ENCODE data around the gene SLC9A6.
"Not testable (repeated sequence)": the region's sequence is repeated elsewhere in the genome, so short reads cannot be mapped to it uniquely, and the experiment has no call there.

Gene SLC9A6

GRCh38 chrX:136061286-136061685 lies 76.1 kb downstream of the SLC9A6 start:
- no peak overlapping the region for H3K4me3 ChIP-seq (ENCODE audit: low read depth, low read length)

- H3K4me3 ChIP-seq (ENCODE audit: low read depth, low read length) = no peak overlapping the region
Measured at GRCh38 chrX:136061696-136062095, 76.5 kb downstream of the SLC9A6 start.

DNA sequence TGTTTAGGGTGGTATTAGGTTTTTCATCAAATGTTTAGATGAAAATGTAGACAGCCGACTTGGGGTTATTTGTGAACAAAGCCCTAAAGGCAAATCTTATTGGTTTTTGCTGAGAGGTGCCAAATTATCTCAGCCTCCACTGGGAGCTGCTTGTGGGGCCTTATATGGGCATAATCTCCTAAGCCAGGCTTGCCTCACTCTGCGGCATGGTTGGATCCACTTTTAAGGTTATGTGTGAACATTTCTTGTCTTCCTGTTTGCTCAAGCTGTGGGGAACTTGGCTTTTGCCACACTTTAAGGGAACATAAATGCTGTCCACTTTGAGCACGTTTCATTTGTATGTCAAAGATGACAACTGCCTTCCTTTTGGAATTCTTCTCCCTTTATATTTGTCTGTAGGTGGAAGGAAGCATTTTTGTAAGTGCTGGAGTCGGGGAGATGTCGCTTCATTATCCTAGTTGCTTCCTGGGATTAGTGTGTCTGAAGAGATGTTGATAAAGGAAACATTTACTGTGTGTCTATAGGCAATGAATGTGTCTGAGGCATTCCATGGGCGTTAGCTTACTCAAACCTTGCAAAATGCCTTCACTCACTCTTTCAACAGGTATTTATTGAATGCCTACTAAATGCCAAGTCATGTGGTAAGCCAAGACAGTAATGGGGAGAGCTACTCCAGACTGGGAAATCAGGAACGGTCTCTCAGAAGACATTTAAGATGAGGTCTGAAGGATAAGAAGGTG lies 78.3 kb downstream of the SLC9A6 start:
- H3K4me3 ChIP-seq (ENCODE audit: low read depth, low read length) = no peak overlapping the region

DNA sequence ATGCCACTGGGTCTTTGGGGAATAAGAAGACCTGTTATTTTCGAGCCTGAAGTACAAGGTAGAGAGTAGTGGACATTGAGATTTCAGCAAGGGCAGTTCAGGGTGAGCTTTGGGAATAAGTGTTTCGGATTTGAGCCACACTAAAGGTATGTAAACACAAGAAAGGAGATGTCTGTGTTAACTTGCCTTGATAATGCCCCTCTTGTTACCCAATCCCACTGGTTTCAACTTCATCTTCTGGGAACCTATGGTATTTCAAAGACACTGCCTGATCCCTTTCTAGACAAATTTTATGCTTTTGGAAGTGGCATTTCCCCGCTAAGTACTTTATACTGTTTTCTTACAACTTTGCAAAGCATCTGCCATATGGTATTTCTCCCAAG lies 79.4 kb downstream of the SLC9A6 start:
- no peak overlapping the region for H3K4me3 ChIP-seq (ENCODE audit: low read depth, low read length)

DNA sequence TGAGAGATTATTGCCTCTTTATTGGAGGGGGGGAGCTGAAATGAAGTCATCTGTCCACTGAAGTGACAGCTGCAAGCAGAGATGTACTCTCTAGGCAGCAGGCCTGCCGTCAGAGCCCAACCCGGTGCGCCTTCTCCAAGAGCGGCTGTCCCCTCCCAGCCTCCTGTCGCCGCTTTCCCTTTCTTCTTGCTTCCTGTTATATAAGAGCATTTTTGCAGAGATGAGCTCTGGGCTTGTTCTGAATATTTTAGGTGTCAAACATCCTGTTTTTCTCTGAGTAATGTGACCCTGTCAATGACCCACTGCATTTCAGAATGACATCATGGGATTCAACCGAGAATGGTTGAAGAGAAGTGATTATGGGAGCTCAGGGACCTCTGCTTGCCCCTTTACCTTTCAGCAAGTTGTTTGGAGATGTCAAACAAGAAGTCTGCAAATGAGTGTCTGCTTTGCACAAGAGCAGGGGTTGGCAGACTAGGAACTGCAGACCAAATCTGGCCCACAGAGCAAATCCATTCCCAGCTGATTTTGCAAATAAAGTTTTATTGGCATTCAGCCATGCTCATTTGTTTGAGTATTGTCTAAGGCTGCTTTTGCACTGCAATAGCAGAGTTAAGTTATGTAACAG lies 79.9 kb downstream of the SLC9A6 start:
- no peak overlapping the region for H3K4me3 ChIP-seq (ENCODE audit: low read depth, low read length)

DNA sequence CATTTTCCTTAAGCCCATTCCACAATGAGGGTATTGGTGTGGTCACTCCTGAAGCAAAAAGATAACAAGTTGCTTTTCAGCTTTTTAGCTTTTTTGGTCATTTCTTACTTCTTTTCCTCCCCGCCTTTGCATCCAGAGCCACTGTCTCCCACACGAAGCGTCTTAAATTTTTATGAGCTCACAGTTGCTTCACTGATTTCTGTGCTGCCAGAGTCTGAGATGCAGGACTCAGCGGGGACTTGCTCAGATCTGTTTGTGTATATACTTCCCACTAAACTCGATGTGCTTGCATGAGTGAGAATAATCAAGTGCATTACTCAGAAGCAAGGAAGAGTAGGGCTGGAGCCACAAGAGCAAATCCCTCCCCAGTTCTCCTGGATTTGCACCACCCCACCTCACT lies 81.9 kb downstream of the SLC9A6 start:
- no peak overlapping the region for H3K4me3 ChIP-seq (ENCODE audit: low read depth, low read length)

- H3K4me3 ChIP-seq (ENCODE audit: low read depth, low read length) = no peak overlapping the region
Measured at GRCh38 chrX:136067966-136068365, 82.7 kb downstream of the SLC9A6 start.

- no peak overlapping the region for H3K4me3 ChIP-seq (ENCODE audit: low read depth, low read length)
Measured at GRCh38 chrX:136076942-136077341, 91.7 kb downstream of the SLC9A6 start.

GRCh38 chrX:136080766-136081165 lies 95.5 kb downstream of the SLC9A6 start:
- no peak overlapping the region for H3K4me3 ChIP-seq (ENCODE audit: low read depth, low read length)

- H3K4me3 ChIP-seq (ENCODE audit: low read depth, low read length) = no peak overlapping the region
Measured at GRCh38 chrX:136086521-136086920, 101.3 kb downstream of the SLC9A6 start.

DNA sequence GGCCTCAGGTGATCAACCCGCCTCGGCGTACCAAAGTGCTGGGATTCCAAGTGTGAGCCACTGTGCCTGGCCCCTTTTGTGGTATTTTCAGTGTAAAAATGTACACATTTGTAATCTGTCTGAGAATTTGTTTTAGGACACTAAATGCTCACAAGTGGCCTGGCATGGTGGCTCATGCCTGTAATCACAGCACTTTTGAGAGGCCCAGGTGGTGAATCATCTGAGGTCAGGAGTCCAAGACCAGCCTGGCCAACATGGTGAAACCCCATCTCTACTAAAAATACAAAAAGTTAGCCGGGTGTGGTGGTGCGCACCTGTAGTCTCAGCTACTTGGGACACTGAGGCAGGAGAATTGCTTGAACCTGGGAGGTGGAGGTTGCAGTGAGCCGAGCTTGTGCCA lies 106.7 kb downstream of the SLC9A6 start:
- H3K4me3 ChIP-seq (ENCODE audit: low read depth, low read length) = not testable (repeated sequence)

DNA sequence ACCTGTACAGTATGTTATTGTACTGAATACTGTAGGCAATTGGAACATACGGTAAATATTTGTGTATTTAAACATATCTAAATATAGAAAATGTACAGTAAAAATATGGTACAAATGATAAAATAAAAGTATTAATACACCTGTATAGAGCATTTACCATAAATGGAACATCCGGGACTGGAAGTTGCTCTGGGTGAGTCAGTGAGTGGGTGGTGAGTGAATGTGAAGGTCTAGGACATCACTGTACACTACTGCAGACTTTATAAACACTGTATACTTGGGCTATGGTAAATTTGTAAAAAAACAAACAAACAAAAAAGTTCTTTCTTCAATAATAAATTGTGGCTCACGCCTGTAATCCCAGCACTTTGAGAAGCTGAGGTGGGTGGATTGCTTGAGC lies 109.7 kb downstream of the SLC9A6 start:
- H3K4me3 ChIP-seq (ENCODE audit: low read depth, low read length) = no peak overlapping the region

All from iPS-11a (cell line).